Stimulated activated CD4-positive, alpha-beta T cell treated with anti-CD3 and anti-CD28 coated beads, TNF-alpha, amount 100 ng/mL, for 4 hours (primary cell): Measurements from ENCODE around the gene KCNMB2.

Experiments used
- DNase-seq, 3 experiments: peaks; one replicate each; pipeline ENCODE4 v3.0.0-alpha.2; 2020; ENCODE audit warnings: low read depth in 3 of 3

KCNMB2 gene

DNA sequence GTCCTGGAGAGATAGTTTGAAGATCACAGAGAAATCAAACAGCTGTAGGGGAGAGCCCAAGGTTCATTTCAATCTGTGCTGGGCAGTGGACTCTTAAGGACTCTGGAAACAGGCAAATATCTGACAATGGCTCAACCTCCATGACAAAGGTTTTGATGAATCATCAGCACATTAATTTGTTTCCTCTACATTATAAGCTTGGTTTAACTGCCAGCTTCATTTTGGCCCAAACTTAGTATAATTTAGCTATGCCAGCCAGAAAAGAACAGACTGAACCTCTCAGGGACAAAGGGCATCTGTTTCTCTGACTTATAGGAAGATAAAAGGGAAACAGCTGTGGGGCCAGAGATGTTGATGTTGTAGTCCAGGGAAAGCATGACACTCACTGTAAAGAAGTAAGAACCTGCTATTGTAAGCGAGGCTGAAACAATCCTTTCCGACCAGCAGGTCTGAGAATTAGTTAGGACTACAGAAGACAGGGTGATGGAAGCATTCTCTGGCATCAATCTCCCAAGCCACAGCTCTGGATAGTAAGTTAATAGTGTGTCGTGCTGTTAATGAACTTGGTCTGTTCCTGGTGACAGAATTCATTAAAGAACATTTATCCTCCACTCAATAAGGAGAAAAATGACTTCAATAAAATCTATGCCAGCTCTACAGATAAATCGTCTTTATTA is 110.1 kb downstream of the KCNMB2 start:
- DNase-seq = no peak

DNA sequence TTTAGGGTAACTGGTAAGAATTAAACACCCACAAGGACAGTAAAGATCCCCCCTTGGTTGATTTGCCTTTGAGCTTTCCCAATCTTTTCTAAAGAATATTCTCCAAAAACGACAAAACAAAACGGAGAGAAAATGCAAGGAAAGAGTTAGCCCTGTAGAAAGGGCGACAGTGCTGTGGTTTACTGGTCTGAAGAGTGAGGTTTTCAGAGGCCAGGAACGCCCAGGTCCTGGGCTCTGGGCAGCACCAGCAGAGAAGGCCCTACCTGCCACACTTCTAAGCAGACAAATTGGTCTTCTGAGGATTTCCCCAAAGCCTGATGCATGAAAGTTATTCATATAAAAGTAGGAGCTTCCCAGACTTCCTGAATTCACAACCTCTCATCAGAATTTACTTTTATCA is 119.3 kb downstream of the KCNMB2 start:
- DNase-seq = no peak

DNA sequence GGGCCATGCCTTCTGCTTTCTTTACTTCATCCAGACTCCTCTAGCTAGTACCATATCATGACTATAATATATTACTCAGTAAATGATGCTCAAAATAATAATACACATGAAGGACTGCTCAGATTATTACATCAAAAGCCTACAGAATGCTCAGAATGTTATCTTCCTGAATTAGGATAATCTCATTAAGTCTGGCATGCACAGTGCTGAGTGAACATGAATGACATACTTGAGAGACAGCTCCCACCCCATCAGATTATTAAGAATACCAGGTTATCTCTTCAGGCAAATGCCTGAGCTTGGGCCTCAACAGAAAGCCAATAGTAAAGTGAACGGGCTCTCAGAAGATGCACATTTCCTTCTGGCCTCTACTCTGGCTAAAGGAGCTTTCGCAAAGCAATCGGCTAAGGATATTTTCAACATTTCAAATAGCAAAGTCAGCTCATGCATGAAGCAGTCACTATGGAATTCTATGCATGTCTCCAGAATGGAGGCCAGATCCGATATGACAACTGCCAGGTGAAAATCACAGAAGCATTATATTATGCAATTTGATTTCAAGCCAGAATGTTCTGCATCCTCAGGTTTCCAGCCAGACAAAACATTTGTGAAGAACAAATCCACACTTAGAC is 122.6 kb downstream of the KCNMB2 start:
- DNase-seq = no peak

DNA sequence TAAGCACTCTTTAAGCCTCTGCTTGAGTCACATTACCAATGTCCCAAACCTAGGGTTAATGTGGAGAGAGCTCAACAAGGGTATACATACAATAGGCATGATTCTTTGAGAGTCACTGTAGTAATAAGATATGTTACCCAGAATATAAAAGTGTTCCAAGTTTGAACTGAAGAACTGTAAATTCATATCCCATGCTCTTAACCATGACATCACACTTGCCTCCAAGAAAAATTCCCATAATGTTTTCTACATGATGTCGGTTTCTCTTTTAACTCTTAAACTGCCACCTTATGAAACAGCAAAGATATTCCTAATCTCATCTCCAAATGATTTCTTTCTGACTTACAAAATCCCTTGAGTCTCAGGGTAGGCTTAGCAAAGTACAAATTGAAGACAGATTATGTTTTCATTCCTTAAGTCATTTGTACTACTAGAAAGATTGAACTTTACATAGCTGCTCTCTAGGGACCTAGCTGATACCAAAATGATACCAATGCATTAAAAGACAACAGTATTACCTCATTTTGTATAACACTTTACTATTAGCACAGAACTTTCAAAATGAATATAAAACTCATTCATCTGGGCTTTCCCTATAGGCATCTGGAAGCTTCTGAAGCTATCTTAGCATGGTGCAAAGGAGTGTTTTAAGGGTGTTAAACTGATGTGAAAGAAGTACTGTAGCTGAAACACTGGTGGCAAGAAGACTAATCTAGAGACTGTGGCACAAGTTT is 127.1 kb downstream of the KCNMB2 start:
- no peak for DNase-seq

DNA sequence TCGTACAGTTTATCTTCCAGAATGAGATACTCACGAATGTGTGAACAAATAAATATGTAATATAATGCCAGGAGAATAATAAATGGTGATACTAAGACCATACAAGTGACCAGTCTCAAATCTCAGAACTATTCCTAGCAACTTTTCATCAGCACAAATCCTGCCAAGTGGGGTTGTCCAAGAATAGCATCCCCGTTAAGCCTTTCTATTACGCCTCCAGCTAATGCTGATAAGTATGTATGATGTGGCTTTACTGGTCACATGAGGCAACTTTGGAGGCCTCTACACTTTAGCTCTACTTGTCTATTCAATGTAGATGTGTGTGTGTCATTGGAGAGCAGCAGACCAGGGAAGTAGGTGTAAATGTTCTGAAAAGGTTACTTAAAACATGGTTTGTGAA is 129.5 kb downstream of the KCNMB2 start:
- DNase-seq = no peak

DNA sequence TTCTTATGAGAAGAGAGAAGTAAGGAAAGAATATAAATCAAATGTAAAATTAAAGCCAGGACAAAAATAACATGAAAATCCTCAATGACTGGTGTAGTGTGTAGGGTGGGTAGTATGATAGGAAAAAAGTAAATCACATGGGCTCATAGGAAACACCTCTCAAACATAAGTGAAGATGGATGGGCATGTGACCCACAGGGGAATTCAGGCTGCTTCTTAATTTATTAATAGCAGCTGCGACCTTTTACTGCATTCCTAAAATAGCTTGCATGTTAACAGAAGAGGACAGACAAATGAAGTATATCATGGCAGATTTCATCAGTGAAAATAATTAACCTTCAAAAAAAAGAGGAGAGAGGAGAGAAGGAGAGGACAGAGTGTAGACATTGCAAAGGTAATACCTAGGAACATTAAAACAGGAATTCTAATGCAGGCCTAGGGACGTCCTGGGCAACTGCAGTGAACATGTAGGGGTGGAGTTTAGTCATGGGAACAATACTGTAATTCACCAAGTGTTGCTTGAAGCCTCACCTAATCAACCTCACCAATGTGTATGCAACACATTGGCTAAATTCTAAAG is 132.9 kb downstream of the KCNMB2 start:
- no peak for DNase-seq

DNA sequence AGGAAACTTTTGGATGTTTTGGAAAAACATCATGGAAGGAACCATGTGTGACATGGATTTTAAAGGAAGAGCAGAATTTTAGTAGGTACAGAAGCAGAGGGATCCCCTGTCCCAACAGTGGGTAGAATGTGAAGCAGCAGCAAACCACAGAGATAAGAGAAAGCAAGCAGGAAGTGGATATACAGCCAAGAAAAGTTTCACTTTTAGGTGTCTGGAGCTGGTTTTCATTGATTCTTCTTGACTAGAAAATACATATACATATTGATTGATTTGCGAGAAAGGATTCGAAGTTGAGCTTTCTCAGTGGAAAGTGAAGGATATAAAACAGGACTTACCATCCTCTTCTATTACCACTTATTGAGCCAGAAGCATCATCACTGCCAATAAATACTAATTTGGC is 133.5 kb downstream of the KCNMB2 start:
- DNase-seq = no peak

DNA sequence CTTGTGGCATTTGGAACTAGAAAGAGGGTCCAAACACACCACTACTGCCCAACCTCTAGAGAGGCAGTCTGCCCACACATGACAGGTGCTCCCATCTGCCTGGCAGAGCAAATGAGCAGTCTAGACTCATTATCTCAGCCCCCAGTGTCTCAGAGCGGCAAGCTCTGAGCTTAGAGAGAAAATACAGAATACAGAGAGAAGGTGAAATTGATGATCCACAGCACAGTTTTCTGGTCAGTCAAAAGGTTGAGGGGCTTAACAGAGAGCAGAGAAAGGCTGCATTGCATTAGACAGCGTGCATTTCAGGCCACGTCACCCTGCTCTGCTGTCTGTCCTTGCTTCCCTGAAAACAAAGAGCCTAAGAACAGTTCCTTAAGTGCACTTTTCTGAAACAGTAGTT is 135.1 kb downstream of the KCNMB2 start:
- no peak for DNase-seq

DNA sequence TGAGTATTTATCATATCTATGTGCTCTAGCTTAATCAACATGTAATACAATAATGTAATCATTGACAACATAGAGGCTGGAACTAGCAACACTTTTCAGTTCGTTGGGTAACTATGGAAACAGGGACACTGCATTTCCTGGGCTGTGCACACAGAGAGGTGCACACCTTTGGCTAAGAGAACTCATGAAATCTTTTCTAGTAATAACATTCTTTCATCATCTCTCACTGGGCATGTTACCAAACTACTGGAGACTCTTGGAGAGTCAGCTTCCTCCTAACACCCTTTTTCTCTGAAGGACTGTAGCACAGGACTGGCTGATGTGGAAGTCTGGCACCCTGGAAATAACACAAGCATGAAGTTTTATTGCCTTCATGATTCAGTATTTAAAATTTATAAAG is 135.6 kb downstream of the KCNMB2 start:
- DNase-seq = no peak

DNA sequence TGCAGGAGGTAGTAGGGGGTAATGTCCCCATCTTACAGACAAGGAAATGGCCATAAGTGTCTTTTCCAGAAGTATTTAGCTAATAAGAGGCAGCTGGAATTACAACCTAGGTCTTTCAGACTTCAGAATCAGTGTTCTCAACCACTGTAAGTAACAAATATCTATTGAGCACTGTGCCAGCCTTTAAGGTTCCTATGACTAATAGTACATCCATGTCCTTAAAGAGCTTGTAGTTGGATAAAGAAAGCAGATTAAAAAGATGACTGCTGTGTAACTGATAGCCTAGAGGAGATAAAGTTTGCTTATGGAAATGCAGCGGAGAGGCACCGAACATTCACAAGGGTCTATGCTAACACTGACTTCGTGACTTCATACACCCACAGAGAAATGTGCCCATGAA is 136.0 kb downstream of the KCNMB2 start:
- DNase-seq = no peak

DNA sequence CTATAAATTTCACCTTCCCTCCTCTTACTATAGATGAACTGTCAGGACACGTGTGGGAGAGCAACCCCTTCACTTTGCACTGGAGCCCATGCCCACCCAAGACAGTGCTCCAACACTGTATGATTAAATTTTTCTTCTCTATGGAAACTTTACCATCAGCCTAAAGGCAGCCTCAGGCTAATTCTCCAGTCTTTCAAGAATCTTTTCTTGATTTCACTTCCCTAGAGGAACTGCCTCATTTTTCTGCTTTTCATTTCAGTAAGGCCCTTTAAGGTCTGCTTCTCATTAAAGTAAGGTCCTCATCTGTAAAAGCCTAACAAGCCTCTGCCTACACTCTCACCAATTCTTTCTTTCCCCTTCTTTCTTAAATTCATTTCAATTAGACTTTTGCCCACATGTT is 137.3 kb downstream of the KCNMB2 start:
- no peak for DNase-seq

DNA sequence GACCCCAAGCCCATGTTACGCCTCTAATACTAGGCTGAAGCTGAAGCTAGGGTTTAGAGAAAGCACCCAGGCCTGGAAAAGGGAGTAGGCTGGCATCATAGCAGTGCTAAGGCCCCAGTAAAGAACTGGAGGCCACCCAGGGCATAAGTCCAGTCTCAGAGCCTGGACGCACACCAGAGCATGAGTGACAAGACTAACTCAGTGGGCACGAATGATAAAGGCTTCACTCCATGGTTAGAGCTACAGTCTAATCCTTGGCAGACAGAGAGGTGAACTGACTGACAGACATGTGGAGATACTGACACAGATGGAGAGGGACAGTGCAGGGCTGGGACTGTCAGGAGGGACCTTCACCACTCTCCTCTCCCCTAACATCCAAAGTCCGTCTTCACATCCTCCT is 139.8 kb downstream of the KCNMB2 start:
- DNase-seq = no peak

DNA sequence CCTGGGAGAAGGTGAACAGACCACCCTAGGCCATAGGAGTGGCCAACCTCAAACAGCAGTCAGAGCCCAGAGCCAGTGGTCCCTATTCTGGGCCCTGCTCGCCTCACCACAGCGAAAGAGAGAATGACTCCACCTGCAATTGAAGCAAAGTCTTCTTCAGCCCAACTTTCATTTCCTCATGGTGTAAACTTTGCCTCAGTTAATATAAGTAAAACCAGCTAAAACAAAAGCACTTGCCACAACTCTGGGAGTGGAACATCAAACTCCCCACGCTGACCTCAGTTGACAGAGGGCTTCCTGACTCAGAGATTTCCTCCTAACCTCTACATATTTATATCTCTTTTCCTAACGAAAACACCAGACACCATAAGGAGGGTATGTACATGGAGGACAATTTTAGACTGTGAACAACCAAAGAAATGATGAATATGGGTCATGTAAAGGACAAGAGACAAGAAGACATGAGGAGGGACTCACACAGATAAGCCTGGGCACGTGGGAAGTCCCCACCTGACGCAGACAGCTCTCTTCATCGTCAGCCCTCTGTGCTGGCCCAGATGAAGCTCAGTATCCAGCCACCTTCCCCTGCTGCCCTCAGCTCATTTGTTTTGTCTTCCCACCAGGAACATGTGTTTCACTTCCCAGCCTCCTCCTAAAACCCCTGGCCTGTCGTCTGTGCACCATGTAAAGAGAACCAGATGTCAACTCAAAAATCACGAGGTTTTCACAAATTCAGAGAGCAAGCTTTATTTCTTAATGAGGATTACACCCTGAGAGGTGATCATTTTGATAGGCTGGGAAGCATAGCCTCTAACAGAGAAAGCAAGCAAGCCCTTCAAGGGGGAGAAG is 140.9 kb downstream of the KCNMB2 start:
- no peak for DNase-seq

DNA sequence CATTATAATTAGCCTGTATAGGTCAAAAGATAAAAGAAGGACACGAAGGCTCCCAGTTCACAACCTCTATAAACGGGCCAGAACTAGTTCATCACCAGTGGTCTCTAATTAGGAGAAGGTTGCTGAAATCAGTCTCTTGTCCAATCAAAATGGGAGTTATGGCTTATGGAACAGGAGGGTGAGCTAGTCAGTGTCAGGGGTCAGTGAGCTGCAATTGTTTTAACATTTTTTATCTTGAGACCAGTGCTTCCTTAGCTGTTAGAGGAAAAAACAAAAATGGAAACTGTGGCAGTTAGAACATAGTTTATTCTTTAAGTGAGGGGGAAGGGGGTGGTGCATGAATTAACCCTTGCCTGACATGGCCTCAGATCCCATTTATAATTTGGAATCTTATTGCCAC is 141.7 kb downstream of the KCNMB2 start:
- no peak for DNase-seq

DNA sequence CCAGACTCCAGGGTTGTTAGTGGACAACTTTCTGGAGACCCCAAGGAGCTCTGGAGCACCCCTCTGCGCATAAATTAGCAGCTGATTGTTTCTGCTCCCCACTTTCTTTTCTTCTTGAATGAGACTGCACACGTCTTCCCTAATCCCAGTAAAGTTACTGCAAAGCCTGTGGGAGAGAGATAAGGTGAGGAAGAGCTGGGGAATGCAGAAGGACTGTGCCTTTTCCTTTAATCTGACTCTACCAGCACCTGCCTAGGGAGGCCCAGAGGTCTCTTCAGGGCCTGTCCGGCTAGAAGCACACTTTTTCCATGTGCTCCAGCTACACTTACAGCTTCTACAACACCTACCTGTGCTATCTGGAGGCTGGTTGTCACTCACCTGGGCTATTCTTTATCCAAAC is 143.8 kb downstream of the KCNMB2 start:
- DNase-seq = no peak

DNA sequence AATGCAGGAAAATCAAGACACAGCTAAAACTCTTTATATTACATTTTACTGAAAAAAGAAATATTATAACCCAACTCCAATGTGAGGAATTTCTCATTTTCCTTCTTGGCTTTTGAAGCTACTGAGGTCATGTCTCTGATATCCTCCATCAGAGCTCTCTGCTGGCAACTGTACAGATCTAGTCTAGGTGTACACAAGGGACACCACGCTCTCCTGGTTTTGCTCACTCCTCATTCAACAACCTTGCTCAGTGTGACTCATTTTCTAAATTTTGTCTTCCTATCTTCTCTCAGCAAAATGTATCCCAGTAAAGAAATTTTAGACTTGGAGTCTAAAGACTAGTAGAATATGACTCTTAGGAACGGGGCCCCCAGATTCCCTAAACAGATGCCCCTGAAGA is 144.3 kb downstream of the KCNMB2 start:
- DNase-seq = no peak

DNA sequence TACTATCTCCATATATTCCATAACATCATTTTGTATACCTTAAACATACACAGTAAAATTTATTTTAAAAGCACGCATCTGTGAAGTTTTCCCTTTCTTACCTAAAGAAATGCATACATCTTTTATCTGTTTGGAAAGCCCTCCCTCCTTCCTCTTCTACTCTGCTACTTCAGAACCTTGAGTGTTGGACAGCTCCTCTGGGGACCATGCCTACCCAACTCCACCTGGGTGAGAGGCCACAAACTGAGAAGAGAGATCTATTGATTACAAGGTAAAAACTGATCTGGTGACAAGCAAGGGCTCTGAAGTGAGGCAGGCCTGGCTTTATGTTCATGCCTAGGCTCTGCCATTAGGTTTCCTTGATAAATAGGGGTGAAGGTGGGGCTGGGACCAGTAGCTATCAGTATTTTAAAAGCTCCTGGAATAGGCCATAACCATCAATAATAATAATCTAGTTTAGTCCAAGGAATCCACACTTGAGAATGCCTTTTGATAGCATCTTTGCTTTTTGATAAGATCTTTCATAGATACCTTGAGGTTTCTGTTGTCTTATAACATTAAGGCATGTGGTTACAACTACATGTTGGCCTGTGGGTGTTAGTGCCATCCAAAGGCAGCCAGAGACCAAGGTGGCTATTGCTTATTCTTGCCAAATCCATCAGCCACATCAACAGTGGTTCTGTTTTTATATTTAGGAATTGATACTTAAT is 148.8 kb downstream of the KCNMB2 start:
- DNase-seq = no peak

DNA sequence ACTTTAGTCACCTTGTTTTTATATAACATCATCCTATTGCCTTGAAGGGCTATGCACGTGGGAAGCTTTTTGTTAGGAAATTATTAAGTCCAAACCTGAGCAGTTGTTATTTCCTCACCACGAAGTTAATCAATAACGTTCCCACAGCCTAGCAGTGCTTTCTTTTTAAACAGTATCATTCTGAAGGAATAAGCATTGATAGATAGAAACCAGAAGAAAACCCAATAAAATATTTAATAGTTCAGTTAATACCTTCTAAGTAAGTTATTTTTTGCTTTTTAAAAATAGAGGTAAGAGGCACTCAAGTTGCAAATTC is 149.3 kb downstream of the KCNMB2 start:
- no peak for DNase-seq

DNA sequence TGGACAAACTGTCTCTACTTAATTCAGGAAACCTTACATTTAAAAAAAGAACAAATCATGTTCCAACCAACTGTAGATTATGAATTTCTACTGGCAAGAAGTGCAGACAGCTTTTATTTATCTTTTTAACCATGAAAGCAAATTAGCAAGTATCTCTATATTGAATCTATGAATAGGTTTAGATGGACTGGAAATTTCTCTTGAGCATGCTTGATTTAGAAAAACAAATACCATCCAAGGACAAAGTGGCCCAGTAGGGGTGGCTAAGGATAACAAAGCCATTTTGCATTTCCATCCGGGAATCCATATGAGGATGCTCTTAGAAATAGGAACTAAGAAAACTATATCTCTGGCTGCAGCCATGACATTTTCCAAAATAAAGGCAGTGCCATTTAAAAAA is 150.6 kb downstream of the KCNMB2 start:
- DNase-seq = no peak

DNA sequence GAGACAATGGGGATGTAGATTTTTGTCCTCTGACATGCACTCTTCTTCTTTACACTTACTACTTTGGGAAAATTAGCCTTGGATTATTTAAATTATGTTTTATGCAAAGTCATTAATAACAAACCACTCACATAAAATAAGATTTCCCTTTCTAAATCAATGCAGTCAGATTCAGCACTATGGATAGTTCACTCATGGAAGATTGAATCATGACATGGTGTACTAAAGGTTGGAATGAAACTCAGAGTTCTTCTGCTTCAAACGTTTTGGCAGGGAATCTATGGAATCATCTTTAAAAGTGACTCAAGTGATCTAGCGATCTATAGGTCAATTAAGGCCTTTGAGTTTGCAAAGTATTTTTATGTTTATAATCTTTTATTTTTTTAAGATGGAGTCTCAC is 154.3 kb downstream of the KCNMB2 start:
- DNase-seq = no peak

DNA sequence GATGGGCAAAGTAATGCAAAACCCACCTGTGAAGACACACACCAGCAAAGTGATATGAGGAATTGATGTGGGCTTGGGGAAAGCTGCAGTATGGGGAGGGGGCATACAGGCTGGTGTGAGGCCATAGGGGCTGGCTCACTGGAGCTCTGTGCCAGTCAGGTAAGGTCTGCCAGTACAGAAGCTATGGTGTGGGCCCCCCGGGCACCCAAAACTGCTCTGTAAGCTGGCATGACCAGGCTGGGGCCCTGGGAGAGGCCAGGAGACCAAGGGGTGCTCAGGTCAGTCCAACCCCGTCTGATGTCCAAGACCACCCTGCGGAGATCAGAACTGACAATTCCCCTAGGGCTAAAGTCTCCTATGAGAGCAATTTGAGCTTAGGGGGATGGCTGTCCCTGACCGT is 163.1 kb downstream of the KCNMB2 start:
- no peak for DNase-seq

DNA sequence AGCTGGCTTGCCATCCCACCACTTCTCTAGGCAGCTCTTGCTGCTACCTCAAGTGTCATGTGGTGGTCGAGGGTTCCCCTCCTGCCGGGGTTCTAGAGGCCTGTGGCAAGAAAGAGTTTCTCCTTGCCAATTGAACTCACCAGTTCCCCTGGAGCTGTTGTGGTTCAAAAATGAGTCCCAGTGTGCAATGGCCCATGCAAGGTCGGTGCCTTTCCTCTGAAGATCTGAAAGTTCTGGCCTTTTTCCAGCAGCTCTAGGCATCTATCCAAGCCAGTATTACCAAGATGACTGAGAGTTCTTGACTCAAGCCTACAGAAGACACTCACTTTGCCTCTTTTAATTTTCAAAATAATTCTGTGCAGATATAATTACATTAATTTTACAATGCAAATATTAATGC is 163.6 kb downstream of the KCNMB2 start:
- DNase-seq = no peak
